GM12872 (cell line): ENCODE results near the gene ZDHHC19.

ENCODE experiments used
- TF ChIP-seq, protein P1 (sequence below): IDR thresholded peaks from 3 replicates; pipeline ENCODE4 v1.5.1; 2011; ENCODE audit warnings: low read depth, mild to moderate bottlenecking, low read length, moderate library complexity; ENCODE audit not compliant: insufficient read depth

The ZDHHC19 gene

DNA sequence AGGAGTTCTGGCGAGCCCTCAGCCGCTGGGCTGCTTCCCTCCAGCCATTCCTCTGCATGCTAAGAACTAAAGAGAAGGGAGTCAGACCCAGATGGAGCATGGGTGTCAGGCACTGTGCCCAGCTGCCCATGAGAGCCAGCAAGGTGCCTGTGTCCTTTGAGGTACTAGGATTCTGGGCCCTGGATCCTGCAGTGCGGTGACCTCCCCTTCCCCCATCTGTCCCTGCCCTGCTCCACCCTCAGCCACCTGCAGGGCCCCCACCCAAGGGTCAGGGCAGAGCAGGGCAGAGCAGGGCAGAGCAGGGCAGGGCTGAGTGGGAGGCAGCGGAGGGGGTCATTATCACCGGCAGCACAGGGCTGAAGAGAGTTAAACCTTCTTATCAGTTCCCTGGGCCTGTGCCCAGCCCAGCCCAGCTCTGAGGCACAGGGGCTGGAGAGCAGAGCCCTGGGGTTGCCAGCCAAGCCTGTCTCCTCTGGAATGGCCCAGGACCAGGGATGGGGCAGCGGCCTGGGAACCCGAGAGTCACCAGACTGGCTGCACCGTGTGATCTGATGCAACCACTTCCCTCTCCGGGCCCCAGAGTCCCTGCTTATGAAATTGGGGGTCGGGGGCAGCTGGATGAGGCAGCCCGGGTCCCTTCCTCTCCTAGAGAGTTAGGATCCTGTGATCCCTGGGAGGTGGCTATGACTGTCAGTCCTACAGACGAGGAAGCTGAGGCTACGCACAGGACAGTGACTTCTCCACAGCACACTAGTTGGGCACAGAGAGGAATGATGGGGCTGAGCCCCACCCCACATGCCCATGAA lies 17.3 kb downstream of the ZDHHC19 start:
- TF ChIP-seq, protein P1, sequence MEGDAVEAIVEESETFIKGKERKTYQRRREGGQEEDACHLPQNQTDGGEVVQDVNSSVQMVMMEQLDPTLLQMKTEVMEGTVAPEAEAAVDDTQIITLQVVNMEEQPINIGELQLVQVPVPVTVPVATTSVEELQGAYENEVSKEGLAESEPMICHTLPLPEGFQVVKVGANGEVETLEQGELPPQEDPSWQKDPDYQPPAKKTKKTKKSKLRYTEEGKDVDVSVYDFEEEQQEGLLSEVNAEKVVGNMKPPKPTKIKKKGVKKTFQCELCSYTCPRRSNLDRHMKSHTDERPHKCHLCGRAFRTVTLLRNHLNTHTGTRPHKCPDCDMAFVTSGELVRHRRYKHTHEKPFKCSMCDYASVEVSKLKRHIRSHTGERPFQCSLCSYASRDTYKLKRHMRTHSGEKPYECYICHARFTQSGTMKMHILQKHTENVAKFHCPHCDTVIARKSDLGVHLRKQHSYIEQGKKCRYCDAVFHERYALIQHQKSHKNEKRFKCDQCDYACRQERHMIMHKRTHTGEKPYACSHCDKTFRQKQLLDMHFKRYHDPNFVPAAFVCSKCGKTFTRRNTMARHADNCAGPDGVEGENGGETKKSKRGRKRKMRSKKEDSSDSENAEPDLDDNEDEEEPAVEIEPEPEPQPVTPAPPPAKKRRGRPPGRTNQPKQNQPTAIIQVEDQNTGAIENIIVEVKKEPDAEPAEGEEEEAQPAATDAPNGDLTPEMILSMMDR: no peak

DNA sequence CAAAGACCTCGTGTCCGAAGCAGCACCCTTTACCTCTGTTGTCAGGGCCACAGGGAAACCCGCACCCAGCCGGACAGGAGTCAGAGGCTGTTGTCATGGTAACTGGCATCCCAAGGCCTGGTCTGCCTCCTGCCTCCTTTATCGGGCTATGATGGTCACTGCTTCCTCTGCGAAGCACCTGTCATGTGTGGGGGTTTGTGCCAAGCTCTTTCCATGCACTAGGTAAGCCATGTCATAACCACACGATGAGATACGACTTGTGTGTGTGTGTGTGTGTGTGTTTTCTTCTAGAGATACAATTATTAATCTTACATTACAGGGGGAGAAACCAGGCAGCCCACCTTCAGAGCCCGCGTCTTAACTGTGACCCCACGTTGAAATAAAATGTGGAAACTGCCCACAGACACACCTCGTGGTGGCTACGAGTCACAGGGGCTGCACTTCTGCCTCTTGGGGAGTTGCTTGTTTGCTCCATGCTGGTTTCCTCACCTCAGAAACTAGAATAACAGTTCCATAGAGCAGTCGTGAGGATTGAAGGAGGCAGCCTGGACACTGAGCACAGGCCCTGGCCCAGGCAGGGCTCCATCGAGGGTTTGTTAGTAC lies 18.0 kb downstream of the ZDHHC19 start:
- TF ChIP-seq, protein P1: no peak

DNA sequence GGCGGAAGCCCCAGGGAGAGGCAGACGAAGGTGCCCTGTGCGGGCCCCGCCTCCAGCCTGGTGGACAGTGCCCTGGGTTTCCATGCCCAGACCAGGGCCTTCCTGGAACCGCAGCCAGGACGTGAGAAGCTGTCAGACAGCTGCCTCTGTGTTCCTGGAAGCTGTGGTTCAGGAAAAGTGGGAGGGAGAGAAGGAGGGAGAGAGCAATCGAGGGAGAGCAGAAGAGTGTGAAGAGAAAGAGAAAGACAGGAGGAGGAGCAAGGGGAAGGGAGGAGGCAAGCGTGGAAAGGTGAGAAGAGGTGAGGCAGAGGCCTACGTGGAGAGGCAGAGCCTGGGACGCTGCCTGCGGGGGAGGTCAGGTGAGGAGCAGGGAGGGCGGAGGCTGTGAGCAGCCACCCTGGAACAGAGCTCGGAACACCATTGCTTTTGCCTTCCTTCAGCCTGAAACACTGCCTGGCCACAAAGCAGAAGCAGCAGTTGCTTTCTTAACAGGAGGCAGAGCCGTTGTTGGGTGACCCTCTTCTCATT lies 18.6 kb downstream of the ZDHHC19 start:
- TF ChIP-seq, protein P1: no peak

DNA sequence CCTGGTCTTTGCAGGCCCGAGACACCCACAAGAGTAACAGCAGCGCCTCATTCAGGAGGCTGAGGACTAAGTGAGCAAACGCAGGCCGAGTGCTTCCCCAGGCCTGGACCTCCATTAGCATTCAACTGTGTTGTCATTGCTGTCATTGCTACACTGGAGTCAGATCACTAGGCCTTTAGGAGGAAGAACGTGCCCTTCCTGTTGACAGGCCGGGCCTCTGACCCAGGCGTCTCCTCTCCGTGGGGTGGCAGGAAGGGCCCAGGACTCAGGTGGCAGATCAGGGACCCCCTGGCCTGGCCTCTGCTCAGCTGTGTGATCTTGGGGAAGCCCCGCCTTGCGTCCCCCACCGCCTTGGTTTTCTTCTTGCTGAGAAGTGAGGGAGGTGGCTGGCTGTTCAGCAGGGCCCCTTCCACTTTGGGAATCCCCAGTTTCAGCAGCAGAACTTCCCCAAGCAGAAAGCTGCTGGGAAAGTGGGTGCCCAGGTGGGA lies 19.1 kb downstream of the ZDHHC19 start:
- TF ChIP-seq, protein P1: no peak

DNA sequence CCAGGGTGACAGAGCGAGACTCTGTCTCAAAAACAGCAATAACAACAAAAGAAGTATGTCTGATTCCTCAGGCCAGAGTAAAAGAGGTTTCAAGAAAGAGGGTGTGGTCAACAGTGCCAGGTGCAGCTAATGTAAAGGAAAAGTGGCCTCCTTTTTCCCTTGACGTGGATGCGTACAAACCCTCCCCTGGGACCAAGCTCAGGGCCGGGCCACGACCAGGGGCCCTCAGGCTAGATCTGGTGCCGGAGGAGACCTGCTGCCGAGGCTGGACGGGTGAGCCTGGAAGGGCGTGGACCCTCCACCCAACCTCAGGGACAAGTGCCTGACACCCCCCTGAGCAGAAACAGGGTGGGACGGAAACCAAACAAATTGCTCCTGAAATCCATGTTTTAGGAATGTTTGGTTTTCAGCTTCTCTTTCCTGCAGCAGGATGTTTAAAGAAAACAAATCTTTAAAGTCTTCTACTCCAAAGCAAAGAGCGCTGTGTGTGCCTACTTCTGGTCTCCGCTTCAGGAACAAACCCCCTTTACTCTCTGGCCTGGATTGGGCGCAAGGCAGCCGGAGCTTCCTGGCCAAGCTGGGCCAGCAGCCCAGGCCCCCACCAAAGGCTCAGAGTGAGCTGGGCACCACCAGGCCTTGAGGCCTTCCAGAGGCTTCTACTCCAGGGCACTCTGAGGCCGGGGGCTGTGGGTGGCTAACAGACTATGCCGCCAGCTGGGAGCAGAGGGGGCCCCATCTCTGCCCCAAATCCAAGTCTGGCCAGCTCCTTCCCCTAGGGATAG lies 21.4 kb downstream of the ZDHHC19 start:
- TF ChIP-seq, protein P1: no peak

DNA sequence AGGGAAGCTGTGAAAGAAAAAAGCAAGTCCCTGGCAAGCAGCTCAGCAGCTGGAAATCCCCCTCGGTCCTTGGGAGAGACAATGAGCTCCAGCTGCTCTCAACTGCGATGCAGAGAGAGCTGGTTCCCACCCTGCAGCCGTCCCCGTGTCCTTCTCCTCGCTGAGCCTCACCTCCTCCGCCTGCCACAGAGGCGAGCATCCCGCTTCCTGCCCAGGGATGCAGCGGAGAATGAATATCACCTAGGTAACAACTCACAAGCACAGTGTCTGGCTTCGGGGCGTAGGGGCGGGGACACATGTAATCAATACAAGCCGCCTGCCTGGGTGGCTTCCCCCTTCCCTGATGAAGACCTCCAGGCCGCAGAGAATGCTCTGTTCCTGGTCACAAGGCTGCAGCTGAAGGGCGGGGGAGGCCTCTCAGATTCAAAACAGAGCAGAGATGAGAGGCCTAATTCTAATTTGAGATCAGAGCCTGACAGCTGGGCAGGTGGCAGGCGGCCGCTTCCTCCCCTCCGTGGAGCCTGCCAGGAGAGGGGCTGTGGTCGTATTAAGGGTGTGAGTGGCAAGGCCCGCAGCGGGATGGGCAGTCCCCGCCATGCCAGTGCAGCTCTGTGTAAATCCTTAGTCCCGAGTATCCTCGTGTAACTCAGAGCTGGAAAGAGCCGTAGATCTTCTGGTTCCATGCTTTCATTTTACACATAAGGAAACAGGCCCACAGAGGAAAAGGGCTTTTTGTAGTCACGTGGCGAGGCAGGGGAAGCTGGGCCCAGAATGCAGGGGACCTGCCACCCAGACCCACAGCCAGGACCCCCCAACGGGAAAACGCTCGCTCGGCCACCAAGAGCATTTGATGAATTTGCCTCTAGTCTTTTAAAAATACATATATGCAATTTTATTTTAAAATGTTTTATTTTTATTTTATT lies 24.3 kb downstream of the ZDHHC19 start:
- TF ChIP-seq, protein P1: no peak
